Measurements from ENCODE around the gene NCS1.

The NCS1 gene

GRCh38 chr9:130259044-130259443 is 86.8 kb downstream of the NCS1 start:
- TF ChIP-seq POLR2AphosphoS5 (IDR thresholded peaks at IDR 0.05; ENCODE audit: low read depth, low read length) (no peak), SIN3A (IDR thresholded peaks at IDR 0.05; ENCODE audit: borderline replicate concordance, insufficient read depth, low read length) (no peak), TAF1 (IDR thresholded peaks at IDR 0.05; ENCODE audit: borderline replicate concordance, insufficient read depth, low read length) (no peak), FOXP2 (optimal IDR thresholded peaks at IDR 0.05; ENCODE audit: borderline replicate concordance, extremely low read depth, extremely low read length, insufficient read depth) (no peak)
- TF ChIP-seq, protein P1, sequence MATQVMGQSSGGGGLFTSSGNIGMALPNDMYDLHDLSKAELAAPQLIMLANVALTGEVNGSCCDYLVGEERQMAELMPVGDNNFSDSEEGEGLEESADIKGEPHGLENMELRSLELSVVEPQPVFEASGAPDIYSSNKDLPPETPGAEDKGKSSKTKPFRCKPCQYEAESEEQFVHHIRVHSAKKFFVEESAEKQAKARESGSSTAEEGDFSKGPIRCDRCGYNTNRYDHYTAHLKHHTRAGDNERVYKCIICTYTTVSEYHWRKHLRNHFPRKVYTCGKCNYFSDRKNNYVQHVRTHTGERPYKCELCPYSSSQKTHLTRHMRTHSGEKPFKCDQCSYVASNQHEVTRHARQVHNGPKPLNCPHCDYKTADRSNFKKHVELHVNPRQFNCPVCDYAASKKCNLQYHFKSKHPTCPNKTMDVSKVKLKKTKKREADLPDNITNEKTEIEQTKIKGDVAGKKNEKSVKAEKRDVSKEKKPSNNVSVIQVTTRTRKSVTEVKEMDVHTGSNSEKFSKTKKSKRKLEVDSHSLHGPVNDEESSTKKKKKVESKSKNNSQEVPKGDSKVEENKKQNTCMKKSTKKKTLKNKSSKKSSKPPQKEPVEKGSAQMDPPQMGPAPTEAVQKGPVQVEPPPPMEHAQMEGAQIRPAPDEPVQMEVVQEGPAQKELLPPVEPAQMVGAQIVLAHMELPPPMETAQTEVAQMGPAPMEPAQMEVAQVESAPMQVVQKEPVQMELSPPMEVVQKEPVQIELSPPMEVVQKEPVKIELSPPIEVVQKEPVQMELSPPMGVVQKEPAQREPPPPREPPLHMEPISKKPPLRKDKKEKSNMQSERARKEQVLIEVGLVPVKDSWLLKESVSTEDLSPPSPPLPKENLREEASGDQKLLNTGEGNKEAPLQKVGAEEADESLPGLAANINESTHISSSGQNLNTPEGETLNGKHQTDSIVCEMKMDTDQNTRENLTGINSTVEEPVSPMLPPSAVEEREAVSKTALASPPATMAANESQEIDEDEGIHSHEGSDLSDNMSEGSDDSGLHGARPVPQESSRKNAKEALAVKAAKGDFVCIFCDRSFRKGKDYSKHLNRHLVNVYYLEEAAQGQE (IDR thresholded peaks at IDR 0.05; ENCODE audit: insufficient read depth in 1 of 2, low read depth in 2 of 2, low read length in 2 of 2), result no peak

GRCh38 chr9:130260816-130261765 is 88.9 kb downstream of the NCS1 start:
- TF ChIP-seq TAF1 (IDR thresholded peaks at IDR 0.05; ENCODE audit: borderline replicate concordance, insufficient read depth, low read length) (no peak), FOXP2 (optimal IDR thresholded peaks at IDR 0.05; ENCODE audit: borderline replicate concordance, extremely low read depth, extremely low read length, insufficient read depth) (no peak), POLR2AphosphoS5 (IDR thresholded peaks at IDR 0.05; ENCODE audit: low read depth, low read length) (no peak), SIN3A (IDR thresholded peaks at IDR 0.05; ENCODE audit: borderline replicate concordance, insufficient read depth, low read length) (no peak)

DNA sequence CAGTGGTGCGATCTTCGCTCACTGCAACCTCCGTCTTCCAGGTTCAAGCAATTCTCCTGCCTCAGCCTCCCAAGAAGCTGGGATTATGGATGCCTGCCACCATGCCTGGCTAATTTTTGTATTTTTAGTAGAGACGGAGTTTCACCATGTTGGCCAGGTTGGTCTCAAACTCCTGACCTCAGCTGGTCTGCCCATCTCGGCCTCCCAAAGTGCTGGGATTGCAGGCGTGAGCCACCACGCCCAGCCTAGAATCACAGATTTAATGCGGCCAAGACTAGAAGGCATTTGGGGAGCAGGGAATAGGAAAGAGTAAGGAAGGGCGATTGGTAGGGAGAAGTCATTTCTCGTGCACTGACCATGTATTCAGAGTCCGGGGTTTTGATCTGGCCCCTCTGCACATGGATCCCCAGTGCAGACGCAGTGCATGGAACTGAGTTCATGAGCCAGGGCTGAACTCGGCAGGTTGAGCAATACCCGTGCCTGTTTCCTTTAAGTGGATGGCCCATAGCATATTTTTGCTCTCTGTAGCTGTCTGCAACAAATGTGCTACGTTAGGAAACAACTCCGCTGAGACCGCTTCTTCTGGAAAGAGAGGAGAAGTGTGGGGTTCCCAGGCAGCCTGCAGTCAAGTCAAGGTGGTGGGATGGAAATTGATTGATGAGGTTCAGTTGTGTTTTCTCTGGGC is 90.0 kb downstream of the NCS1 start:
- TF ChIP-seq, protein P1 (IDR thresholded peaks at IDR 0.05; ENCODE audit: insufficient read depth in 1 of 2, low read depth in 2 of 2, low read length in 2 of 2), result no peak

DNA sequence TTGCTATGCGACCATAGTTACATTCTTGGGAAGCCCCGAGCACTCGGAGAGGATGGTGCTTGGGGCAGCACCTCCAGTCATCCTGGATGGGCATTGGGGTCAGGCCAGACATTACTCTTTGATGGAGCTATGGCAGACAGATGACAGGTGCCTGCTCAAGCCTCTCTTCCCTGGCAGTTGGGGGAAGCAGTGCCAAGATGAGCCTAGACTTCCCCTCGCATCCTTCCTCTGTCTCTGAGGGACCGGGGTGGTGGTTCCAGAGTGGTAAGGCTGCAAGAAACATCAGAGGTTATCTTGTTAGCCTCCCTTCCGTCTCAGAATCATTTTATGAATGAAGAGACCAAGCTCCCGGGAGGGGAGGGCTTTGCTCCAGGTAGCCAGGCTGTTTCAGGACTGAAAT is 90.6 kb downstream of the NCS1 start:
- TF ChIP-seq TAF1 (IDR thresholded peaks at IDR 0.05; ENCODE audit: borderline replicate concordance, insufficient read depth, low read length) (no peak), POLR2AphosphoS5 (IDR thresholded peaks at IDR 0.05; ENCODE audit: low read depth, low read length) (no peak), SIN3A (IDR thresholded peaks at IDR 0.05; ENCODE audit: borderline replicate concordance, insufficient read depth, low read length) (no peak), FOXP2 (optimal IDR thresholded peaks at IDR 0.05; ENCODE audit: borderline replicate concordance, extremely low read depth, extremely low read length, insufficient read depth) (no peak)
- TF ChIP-seq, protein P1 (IDR thresholded peaks at IDR 0.05; ENCODE audit: insufficient read depth in 1 of 2, low read depth in 2 of 2, low read length in 2 of 2), result no peak

- no peak for TF ChIP-seq POLR2AphosphoS5 (IDR thresholded peaks at IDR 0.05; ENCODE audit: low read depth, low read length)
- TF ChIP-seq FOXP2 (optimal IDR thresholded peaks at IDR 0.05; ENCODE audit: borderline replicate concordance, extremely low read depth, extremely low read length, insufficient read depth), result no peak
Measured at GRCh38 chr9:130263601-130264413, 91.6 kb downstream of the NCS1 start.
